Neural crest cell (in vitro differentiated cells): ENCODE measurements around the gene C11orf58. TPM values are rescaled to one million over a fixed set of nuclear protein-coding genes. Genes with fewer than 3 reads are reported as not detected.

Source experiments
- DNase-seq: peaks from one replicate; pipeline ENCODE4 v3.0.0; 2021; ENCODE audit warnings: low read depth, mixed read lengths, low spot score
- H3K27ac Mint-ChIP-seq: one replicate; pipeline ENCODE4 v1.8.0; 2021; ENCODE audit warnings: mild to moderate bottlenecking, mixed read lengths; ENCODE audit not compliant: unreplicated experiment
- H3K27me3 Mint-ChIP-seq: 2 replicates; pipeline ENCODE4 v1.8.0; 2021; ENCODE audit warnings: low read depth, mild to moderate bottlenecking, mixed read lengths
- H3K36me3 Mint-ChIP-seq: 2 replicates; pipeline ENCODE4 v1.8.0; 2021; ENCODE audit warnings: low read depth, mild to moderate bottlenecking, mixed read lengths
- H3K4me1 Mint-ChIP-seq: 2 replicates; pipeline ENCODE4 v1.8.0; 2021; ENCODE audit warnings: mixed read lengths
- H3K4me3 Mint-ChIP-seq: one replicate; pipeline ENCODE4 v1.8.0; 2021; ENCODE audit warnings: mild to moderate bottlenecking, mixed read lengths
- H3K9me3 Mint-ChIP-seq: 2 replicates; pipeline ENCODE4 v1.8.0; 2021; ENCODE audit warnings: mixed read lengths
- total RNA-seq: library from RNA; stranded (reverse); gene quantifications from 2 replicates; pipeline ENCODE4 v1.2.1, GENCODE V29; 2021
- TF ChIP-seq, protein P1 (sequence below): fragments of 200-600 bp; sonication (generic); conservative IDR thresholded peaks from 2 replicates; pipeline ENCODE4 v1.5.0; 2021; ENCODE audit warnings: antibody characterized with exemption, mild to moderate bottlenecking

The C11orf58 gene
- total RNA-seq, 1 donor from 2014 or later: 203 TPM

DNA sequence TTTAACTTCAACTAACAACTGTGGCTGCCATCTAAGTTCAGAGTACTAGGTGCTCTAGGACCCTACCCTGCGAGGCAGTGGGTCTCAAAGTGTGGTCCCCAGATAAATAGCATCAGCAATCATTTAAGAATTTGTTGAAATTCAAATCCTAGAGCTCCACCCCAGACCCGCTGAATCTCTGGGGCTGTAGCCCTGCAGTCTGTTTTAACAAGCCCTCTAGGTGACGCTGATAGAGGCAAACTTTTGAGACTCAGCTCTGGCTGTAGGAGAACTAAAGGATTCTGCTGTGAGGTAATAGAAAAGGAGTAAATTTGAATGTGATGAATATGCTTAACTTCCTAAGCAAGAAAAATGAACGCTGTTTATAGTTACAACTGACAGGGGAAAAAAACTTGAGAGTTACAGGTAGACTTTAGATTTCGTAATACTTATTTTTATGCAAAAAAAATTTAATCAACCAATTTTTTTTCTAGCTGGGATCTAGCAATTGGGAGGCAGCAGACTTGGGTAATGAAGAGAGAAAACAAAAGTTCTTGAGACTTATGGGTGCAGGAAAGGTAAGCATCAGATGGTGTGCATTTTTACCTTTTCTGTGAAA is 5.8 kb downstream of the C11orf58 start:
- Mint-ChIP-seq H3K9me3 (no peaks in the 10 kb centered on the region), H3K4me3 (peak overlapping the region; percentile 29), H3K4me1 (peaks cover 32% of the 10 kb centered on the region), H3K27me3 (no peaks in the 10 kb centered on the region), H3K36me3 (peaks cover 23% of the 10 kb centered on the region), H3K27ac (no peak overlapping the region)
- DNase-seq: no peak
- TF ChIP-seq, protein P1, sequence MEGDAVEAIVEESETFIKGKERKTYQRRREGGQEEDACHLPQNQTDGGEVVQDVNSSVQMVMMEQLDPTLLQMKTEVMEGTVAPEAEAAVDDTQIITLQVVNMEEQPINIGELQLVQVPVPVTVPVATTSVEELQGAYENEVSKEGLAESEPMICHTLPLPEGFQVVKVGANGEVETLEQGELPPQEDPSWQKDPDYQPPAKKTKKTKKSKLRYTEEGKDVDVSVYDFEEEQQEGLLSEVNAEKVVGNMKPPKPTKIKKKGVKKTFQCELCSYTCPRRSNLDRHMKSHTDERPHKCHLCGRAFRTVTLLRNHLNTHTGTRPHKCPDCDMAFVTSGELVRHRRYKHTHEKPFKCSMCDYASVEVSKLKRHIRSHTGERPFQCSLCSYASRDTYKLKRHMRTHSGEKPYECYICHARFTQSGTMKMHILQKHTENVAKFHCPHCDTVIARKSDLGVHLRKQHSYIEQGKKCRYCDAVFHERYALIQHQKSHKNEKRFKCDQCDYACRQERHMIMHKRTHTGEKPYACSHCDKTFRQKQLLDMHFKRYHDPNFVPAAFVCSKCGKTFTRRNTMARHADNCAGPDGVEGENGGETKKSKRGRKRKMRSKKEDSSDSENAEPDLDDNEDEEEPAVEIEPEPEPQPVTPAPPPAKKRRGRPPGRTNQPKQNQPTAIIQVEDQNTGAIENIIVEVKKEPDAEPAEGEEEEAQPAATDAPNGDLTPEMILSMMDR: no peak

DNA sequence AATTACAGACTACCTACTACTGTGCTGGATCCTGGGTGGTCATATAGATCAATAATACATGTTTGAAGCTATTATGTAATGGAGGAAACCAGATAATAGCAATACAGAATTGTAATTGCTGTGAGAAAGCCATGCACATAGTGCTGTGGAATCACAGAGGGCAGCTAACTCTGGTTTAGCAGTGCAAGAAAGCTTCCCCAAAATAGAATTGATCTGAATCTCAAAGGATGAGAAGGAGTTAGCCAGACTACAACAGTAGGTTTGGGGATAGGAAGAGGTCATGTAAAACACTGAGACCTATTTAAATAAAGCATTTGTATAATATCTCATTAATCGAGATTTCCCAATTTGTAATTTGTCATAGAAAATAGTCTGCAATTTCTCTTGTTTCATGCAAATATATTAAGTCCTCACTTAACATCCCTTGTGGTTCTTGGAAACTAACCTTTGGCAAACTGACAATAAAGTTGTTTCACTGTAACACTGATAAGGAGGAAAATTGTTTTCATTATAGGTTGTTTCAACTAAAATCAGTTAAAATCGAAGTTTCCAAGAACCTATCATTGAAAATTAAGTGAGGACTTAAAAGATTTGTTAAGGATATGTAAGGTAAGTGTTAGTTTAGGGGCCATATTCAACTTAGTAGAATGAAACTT is 7.6 kb downstream of the C11orf58 start:
- Mint-ChIP-seq H3K27me3 (no peaks in the 10 kb centered on the region), H3K9me3 (no peaks in the 10 kb centered on the region), H3K36me3 (peaks cover 28% of the 10 kb centered on the region), H3K4me3 (no peak overlapping the region), H3K27ac (no peak overlapping the region), H3K4me1 (peaks cover 31% of the 10 kb centered on the region)
- no peak for DNase-seq
- TF ChIP-seq, protein P1: no peak

DNA sequence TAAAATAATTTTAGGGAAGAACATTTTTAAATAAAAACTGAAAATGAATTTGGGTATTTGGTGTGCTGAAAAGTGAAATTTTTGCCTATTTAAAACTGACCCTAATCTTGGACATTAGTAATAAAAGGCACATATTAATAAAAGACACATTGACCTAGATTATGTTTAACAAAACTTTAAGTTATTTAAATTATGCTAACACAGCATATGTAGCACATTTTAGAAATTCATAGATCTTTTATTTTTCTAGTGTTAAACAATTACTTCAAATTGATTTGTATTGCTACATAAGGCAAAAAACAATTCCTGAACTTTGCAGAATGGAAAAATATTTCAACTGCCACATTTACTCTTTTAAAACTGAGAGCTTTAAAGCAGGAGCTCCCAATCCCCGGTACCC is 10.6 kb downstream of the C11orf58 start:
- no peak overlapping the region for H3K4me3 Mint-ChIP-seq
- H3K36me3 Mint-ChIP-seq: peaks cover 30% of the 10 kb centered on the region
- H3K27ac Mint-ChIP-seq: no peak overlapping the region

DNA sequence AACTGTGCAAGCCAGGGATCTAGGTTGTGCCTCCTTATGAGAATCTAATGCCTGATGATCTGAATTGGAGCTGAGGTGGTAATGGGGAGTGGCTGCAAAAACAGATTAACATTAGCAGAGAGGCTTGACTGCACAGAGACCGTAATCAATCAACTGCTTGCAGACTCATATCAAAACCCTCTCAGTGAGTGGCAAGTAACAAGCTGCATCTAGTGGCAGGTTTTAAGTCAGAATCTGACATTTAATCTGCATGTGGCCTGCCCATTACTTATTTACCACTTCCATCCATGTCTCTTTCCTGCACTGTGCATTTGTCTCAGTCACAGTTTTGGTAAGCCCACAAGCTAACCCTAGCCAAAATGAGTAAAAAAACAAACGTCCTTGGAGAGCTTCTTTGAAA is 11.2 kb downstream of the C11orf58 start:
- no peaks in the 10 kb centered on the region for H3K9me3 Mint-ChIP-seq
- peaks cover 8% of the 10 kb centered on the region for H3K4me1 Mint-ChIP-seq
- TF ChIP-seq, protein P1: no peak
- peaks cover 32% of the 10 kb centered on the region for H3K36me3 Mint-ChIP-seq
- H3K27me3 Mint-ChIP-seq: no peaks in the 10 kb centered on the region
- H3K27ac Mint-ChIP-seq: no peak overlapping the region
- DNase-seq: no peak
- H3K4me3 Mint-ChIP-seq: no peak overlapping the region

More for the DNA sequence above, 10.6 kb downstream of the C11orf58 start:
- no peak for DNase-seq
- Mint-ChIP-seq H3K4me1 (peaks cover 13% of the 10 kb centered on the region), H3K27me3 (no peaks in the 10 kb centered on the region), H3K9me3 (no peaks in the 10 kb centered on the region)
- TF ChIP-seq, protein P1: no peak

DNA sequence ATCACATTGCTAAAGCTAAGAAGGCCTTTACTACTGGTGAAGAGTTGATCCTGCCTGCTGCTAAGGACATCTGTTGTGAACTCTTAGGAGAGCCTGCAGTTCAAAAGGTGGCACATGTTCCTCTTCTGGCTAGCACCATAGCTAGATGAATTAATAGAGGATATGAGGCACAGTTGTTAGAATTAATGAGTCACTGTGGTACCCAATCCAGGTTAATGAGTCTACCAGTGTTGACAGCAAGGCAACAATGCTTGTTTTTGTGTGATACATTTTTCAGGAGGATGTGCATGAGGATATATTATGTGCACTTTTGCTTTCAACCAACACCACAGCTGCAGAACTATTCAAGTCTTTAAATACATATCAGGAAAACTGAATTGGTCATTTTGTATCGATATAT is 12.0 kb downstream of the C11orf58 start:
- H3K9me3 Mint-ChIP-seq: no peaks in the 10 kb centered on the region
- TF ChIP-seq, protein P1: no peak
- H3K4me3 Mint-ChIP-seq: no peak overlapping the region
- peaks cover 7% of the 10 kb centered on the region for H3K4me1 Mint-ChIP-seq
- H3K27ac Mint-ChIP-seq: no peak overlapping the region
- peaks cover 33% of the 10 kb centered on the region for H3K36me3 Mint-ChIP-seq
- DNase-seq: no peak
- H3K27me3 Mint-ChIP-seq: no peaks in the 10 kb centered on the region
